ENCODE data around the gene MORN1.

DNA sequence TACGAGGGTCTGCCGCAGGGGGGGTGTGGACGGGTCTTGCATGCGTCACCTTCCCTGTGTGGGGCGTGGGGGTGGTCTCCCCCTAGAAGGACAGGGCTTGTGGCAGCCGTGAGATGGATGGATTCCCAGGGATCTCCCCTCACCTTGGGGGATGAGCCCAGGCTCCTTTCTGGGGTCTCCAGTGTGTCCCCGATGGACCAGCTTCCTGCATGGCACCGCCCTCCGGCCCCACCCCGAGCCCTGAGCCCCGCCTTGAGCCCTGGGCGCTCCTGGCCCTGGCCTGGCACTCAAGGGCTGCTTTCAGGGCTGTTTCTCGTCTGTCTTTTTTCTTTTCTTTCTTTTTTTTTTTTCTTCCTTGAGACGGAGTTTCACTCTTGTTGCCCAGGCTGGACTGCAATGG, 103.7 kb downstream of the MORN1 start:
- TF ChIP-seq, protein P1, sequence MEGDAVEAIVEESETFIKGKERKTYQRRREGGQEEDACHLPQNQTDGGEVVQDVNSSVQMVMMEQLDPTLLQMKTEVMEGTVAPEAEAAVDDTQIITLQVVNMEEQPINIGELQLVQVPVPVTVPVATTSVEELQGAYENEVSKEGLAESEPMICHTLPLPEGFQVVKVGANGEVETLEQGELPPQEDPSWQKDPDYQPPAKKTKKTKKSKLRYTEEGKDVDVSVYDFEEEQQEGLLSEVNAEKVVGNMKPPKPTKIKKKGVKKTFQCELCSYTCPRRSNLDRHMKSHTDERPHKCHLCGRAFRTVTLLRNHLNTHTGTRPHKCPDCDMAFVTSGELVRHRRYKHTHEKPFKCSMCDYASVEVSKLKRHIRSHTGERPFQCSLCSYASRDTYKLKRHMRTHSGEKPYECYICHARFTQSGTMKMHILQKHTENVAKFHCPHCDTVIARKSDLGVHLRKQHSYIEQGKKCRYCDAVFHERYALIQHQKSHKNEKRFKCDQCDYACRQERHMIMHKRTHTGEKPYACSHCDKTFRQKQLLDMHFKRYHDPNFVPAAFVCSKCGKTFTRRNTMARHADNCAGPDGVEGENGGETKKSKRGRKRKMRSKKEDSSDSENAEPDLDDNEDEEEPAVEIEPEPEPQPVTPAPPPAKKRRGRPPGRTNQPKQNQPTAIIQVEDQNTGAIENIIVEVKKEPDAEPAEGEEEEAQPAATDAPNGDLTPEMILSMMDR (IDR thresholded peaks at IDR 0.05 in 8 of 11, conservative IDR thresholded peaks at IDR 0.05 in 3 of 11) = no peak
- TF ChIP-seq POLR2A (IDR thresholded peaks at IDR 0.05) (no peak), POLR2AphosphoS5 (IDR thresholded peaks at IDR 0.05) (no peak)
